ENCODE measurements around the gene ARFGEF3.

DNA sequence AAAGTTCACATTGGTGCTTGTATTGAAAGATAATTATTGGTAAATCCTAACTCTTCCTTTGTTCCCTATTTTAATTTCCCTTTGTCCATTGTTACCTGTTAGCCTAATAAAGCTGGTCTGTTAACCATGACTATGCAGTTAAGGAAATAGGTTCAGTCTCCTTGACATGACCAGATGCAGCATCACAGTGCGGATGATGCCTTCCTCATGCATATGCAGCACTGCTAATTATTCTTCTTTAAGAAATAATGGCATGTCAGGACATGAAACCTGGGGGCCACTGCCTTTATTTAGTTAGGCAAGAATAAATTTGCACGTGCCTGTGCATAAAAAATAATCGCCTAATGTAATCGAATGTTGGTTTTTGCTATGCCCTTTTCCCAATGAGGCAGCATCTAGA, 40.1 kb downstream of the ARFGEF3 start:
- no peak for TF ChIP-seq MEF2A (IDR thresholded peaks at IDR 0.05; ENCODE audit: borderline replicate concordance, low read depth)
- TF ChIP-seq, protein P1, sequence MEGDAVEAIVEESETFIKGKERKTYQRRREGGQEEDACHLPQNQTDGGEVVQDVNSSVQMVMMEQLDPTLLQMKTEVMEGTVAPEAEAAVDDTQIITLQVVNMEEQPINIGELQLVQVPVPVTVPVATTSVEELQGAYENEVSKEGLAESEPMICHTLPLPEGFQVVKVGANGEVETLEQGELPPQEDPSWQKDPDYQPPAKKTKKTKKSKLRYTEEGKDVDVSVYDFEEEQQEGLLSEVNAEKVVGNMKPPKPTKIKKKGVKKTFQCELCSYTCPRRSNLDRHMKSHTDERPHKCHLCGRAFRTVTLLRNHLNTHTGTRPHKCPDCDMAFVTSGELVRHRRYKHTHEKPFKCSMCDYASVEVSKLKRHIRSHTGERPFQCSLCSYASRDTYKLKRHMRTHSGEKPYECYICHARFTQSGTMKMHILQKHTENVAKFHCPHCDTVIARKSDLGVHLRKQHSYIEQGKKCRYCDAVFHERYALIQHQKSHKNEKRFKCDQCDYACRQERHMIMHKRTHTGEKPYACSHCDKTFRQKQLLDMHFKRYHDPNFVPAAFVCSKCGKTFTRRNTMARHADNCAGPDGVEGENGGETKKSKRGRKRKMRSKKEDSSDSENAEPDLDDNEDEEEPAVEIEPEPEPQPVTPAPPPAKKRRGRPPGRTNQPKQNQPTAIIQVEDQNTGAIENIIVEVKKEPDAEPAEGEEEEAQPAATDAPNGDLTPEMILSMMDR (IDR thresholded peaks at IDR 0.05): no peak
- no peak for TF ChIP-seq EZH2phosphoT487 (IDR thresholded peaks at IDR 0.05; ENCODE audit: borderline replicate concordance, low read depth)
- TF ChIP-seq, protein P2, sequence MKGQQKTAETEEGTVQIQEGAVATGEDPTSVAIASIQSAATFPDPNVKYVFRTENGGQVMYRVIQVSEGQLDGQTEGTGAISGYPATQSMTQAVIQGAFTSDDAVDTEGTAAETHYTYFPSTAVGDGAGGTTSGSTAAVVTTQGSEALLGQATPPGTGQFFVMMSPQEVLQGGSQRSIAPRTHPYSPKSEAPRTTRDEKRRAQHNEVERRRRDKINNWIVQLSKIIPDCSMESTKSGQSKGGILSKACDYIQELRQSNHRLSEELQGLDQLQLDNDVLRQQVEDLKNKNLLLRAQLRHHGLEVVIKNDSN (IDR thresholded peaks at IDR 0.05; ENCODE audit: borderline replicate concordance, low read depth): no peak
